Jurkat, Clone E6-1 (cell line): Measurements from ENCODE around the gene PGC.

ENCODE experiments used
- DNase-seq: peaks from one replicate; pipeline ENCODE4 v3.0.0-alpha.2; 2011; ENCODE audit warnings: low read depth, low spot score
- H3K4me3 ChIP-seq: 2 replicates; pipeline ENCODE4 v1.5.1; 2011; ENCODE audit warnings: mild to moderate bottlenecking, low read length, control low read depth, moderate library complexity

PGC gene

DNA sequence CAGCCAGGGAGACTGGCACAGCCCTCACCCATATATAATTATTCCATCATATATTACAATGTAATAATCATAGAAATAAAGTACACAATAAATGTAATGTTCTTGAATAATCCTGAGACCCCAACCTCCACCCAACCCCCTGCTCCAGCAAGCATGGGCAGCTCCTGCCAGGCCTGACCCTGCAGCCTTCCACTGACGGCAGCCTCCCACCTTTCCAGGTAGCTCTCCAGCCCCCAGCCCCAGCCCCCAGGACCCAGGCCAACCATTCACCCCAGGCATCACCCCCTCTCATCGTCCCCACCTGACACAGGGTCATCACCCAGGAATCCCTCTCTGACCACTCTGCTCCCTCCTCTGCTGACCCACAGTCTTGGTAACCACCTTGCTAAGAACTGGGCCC is 26.4 kb downstream of the PGC start:
- DNase-seq: no peak
- no peak overlapping the region for H3K4me3 ChIP-seq

DNA sequence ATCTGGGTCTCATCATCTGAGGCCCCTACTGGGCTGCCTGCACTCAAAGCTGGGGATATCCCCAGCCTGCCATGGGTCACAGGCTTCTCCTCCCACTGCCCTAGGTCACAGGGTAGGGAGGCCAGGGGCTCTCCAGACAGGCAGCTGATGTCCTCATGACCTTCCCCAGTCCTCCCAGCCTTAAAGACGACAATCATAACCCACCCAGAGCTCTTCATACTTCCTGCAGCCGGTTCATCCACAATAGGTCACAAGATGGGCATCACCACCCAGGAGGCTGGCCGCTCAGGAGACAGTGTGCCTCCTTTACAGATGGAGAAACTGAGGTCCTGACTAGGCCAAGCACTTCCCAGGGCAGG is 27.0 kb downstream of the PGC start:
- H3K4me3 ChIP-seq: no peak overlapping the region
- DNase-seq: no peak

DNA sequence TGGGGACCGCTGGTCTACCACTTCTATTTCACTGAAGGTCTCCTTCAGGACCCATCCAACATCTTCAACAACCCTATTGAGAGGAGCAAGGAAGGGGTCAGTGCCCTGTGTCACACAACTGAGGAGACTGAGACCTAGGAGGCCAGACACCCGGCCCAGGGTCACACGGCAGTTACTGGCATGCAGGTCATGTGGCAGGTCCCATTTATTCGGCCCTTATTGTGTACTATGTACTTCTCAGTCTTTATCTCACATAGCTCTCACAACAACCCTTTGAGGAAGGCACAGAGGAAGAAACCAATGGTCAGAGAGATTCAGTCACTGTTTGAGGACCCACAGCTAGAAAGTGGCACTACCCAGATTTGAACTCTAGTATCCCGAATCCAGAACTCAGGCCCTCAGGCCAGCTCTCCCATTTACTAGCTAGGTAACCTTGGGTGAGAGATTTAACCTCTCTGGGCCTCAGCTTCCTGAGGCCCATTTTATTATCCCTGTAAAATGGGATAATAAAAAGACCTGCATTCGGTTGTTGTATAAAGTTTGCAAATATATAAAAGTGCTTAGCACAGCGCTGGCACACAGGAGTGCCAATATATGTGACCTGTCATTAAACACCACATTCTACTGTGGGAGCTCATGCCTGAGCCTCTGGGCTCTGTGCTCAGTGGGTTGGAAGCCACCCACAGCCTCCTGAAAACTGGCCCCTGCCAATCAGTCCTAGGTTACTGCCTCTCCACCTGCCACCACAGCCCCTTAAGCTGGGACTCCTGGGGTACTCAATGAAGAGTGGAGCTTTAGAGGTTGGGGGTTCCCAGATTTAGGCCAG is 27.5 kb downstream of the PGC start:
- no peak for DNase-seq
- no peak overlapping the region for H3K4me3 ChIP-seq

DNA sequence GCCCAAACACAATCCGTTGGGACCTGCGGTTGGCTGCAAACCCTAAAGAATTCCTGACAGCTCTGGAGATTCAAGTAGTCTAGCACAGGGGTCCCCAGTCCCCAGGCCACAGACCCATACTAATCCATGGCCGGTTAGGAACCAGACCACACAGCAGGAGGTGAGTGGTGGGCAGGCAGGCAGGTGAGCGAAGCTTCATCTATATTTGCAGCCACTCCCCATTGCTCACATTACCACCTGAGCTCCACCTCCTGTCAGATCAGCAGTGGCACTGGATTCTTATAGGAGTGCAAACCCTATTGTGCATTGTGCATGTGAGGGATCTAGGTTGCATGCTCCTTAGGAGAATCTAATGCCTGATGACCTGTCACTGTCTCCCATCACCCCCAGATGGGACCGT is 28.4 kb downstream of the PGC start:
- DNase-seq: no peak
- H3K4me3 ChIP-seq: no peak overlapping the region

DNA sequence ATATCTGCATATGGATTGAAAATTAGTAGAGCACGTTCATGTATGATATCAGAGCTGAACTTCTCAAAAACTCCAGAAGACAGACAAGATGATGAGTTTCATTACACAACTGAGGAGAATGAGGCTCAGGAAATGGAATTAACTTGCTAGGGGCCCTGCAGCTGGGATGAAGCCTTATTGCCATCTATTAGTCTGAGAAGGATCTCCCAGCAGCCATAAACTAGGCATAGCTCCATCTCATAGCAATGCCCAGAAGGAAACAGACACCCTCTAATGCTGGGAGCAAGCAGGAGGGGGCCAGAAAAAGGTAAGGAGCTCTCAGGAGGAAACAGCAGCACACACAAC is 29.8 kb downstream of the PGC start:
- DNase-seq: no peak
- no peak overlapping the region for H3K4me3 ChIP-seq

DNA sequence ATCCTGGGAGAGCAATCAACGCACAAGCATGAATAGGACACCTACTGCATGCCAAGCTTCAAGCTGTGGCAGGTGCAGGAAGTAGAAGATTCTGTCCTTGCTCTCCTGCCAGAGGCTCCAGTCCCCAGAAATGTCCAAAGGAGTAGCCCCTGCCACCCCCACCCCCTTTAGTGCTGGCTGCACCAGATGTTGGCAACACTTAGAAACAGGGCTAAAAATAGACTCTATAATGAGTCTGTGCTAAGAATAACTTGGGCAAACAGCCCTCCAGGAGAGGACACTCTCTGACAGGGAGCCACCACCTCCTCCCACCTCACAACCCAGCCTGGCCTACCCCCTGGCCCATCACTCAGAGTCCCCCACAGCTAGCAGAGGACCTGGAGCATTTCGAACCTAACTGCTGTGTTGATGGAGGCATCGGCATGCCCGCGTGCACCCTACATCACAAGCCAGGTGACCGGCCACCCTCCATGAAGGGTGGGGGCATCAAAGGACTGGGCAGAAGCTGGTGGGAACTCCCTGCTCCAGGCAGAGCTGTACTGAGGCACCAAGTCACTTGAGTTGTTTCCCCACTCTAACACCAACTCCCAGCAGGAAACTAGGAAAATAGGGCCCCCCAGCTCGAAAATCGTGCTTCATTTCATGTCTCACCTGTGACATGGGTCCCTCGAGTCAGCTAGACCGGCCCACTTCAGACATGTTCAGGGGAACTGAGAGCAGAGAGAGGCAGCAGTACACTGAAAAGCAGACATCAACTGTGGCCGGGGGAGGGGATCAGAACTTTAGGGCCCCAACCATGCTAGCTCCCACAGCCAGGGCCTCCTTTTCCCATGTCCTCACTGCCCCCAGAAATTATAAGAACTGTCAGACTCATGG is 30.4 kb downstream of the PGC start:
- no peak for DNase-seq
- no peak overlapping the region for H3K4me3 ChIP-seq

DNA sequence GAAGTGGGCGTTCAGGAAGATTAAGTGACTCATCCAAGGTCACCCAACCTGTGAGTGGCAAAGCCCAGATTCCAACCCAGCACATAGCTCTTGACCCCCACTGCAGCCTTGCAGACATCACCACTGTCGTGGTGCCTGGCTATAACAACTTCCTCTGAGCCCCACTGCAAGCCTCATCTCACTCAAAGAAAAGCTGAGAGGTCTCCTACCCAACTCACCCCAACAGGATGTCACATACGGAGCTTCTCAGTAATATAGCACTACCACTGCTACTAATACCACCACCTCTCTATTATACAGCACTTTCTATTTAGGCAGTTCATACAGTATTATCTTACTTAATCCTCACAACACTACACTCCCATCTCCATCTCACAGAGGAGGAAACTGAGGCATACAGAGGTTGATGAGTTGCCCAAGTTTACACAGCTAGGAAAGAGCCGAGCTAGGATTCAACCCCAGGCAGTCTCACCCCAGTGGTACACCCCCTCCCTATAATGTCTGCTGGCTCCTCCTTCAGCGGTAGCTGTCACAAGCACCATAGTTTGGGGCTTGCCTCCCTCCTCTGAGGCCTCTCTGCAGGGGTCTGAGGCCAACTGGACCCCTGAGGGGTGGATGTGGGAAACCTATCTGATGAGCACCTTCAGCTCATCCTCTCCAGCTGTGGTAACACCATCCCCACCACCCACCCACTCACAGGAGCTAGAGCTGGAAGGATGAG is 31.2 kb downstream of the PGC start:
- DNase-seq: no peak

DNA sequence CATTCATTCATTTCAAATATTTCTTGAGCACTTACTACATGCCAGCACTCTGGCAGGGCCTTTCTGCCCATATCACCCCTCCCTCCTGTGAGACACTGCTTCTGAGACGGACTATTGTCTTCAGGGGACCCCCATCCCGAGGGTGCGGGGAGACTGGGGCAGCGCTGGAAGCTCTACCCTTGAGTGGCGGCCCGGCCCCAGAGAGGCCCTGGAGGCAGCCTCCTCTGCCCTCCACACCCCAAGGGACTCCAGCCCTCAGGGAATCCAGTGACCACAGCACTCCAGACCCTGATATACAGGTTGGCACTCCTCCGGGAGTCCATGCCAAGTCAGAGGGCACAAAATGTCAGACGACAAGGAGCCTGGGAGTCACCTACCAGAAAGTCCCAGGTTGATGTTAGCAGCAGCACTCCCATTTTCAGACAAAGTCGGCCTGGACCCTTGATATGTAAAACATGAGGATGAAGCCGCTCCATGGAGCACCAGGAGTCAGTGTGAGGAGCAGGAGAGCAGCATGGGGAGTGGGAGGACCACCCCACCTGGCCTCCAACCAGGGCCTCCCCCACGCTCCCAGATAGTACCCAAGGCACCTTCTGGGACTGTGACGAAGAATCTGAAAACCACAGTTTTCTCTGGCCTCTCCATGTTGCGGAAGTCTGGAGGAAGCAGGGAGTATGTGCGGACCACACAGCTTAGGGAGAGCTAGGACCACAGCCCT is 32.5 kb downstream of the PGC start:
- DNase-seq: no peak
- H3K4me3 ChIP-seq: no peak overlapping the region

More for the DNA sequence above, 31.2 kb downstream of the PGC start:
- no peak overlapping the region for H3K4me3 ChIP-seq

DNA sequence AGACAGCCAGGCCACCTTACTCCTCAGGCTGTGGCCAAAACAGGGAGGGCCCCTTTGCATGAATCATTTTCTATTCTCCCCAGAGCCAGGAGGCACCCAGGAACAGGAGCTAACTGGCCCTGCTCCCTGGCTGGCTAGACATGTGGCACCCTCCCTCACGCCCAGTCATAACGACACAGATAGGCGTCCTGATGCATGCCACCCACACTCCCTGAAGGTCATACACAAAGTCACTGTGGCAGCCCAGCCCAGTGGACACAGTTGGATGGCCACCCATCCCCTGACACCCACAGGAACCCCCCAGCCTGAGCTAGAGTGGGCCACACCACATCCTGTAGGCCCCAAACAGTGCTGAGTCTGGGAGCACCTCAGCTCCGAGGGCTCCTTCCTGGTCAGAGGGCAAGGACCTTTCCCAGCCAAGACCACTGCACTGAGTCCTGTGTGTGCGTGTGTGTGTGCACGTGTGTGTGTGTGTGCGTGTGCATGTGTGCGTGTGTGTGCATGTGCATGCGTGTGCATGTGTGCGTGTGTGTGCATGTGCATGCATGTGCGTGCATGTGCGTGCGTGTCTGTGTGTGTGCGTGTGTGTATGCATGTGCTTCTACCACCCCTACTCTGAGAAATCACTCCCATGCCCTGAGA is 33.4 kb downstream of the PGC start:
- no peak overlapping the region for H3K4me3 ChIP-seq
- DNase-seq: no peak

DNA sequence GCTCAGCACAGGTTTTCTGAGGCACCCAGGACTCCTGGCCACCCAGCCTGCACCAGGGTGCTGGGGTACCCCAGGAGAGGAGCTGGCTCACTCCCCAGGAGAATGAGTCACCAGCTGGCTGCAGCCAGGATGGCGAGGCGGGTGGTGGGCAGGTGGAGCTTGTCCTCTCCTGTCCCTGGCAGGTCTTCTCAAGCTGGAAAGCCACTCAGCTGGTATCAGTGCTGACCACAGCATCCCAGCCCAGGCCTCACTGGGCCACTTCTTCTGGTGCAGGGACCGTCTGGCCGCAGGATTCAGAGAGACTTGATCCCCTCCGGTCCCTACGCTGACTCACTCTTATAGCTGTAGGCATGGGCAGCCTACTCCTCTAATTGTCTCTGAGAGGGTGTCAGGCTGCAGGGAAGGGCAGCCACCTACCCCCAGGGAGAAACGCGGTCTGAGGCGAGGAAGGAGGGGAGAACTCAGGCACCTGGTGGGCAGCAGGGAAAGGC is 34.0 kb downstream of the PGC start:
- no peak overlapping the region for H3K4me3 ChIP-seq
- no peak for DNase-seq

DNA sequence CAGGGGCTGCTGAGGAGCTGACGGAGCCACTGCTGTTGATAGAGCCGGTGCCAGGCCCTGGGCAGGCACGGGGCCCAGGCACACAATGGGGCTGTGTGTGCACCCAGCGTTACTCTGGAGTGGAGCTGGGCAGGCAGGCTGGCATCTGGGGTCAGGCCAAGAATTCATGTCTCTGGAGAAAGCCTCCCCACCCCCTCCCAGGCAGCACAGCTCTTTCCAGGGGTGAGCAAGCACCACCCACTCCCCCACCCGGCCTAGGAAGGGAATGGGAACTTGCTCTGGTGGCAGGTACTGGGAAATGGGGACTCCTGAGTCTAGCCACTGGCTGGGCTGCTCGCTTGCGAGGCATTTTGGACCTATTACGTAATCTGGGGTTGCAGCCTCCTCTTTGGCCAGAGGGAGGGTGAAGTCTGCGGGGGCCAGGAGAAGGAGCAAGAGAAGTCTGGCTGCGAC is 34.5 kb downstream of the PGC start:
- DNase-seq: no peak
- H3K4me3 ChIP-seq: no peak overlapping the region

DNA sequence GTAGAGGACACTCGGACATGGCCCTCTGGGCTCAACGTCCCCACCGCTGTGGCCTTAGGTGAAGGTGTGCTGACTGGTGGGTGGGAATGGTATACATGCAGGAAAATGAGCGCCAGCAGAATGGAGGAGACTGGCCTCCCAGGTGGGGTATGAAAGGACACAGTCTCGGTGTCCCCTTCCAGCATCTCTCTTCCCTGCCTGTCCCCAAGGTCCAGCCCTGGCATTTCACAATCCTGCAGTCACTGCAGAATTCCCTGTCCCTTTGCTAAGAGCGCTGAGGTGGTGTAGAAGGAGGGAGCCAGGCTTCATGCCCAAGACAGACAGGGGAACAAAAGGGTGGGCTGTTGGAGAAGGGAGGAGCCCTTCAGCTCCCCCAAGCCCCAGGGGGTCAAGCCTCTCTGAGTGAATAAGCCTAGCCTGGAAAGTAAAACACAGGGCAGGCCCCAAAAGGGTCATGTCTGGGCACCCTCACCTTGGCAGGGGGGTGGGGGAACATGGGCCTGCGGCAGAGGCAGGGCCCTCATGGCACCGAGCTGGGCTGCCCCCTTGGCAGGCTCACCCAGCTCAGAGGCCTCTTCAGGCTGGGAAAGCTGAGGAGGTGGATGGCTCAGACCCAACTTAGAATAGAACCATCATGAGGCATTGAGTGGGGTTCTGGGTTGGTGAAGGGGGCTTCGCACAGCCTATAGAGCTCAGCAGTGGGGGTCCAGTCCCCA is 35.7 kb downstream of the PGC start:
- no peak for DNase-seq
- no peak overlapping the region for H3K4me3 ChIP-seq

DNA sequence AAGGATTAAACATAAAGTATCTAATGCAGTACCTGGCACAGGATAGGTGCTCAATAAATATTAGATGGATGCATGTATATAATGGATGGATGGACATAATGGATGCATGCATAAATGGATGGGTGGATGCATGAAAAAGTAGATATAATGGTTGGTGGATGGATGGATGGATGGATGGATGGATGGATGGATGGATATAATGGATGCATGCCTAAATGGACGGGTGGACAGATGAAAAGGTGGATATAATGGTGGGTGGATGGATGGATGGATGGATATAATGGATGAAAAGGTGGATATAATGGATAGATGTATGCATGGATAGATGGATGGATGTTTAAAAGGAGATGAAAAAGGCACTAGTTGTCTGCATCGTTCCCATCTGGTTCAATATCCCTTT is 37.8 kb downstream of the PGC start:
- DNase-seq: no peak
- H3K4me3 ChIP-seq: no peak overlapping the region

DNA sequence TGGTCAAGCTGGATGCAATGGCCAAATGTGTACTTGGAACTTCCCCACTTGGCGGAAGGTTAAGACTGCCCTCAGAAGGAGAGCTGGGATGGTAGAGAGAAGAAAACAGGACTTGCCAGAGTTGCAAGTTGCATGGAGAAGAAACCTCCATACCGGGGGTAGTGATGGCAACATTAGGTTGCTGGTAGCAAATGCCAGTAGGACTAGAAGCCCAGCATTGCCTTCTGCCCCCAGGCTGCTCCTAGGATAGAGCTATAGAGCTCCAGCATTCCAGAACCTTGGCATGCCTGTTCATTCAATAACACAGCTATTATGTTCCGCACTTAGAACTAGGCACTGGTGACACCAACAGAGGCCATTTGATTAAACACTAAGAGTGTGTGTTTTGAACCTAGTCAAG is 38.3 kb downstream of the PGC start:
- DNase-seq: no peak
- no peak overlapping the region for H3K4me3 ChIP-seq

DNA sequence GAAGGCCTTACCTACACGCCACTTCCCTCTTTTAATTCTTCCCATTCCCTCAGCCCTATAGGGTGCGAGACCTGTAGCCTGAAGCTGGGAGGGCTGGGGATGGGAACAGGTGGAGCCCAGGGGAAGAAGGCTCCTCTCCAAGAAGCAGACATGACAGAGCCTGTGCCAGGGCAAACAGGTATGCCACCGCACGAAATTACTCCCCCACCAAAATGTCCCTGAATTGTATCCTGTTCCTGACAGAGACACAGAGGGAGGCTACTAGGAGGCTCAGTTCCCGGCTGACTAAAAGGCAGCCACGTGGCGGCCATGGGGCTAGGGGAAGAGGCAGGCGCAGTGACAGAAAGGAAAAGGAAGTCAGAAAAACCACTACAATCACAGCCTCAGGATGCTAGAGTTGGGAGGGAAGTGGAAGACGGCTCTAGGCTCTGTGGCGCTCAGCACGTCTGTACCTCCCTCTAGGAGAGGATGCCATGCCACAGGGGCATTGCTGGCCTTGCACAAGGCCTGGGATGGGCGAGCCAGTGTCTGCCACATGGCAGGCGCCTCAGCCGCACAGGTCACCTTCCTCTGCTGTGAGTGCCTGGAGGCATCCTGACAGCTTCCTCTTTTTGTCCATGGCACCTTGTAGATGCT is 39.5 kb downstream of the PGC start:
- peak overlapping the region; percentile 64 for H3K4me3 ChIP-seq
- peak; percentile 88 for DNase-seq

DNA sequence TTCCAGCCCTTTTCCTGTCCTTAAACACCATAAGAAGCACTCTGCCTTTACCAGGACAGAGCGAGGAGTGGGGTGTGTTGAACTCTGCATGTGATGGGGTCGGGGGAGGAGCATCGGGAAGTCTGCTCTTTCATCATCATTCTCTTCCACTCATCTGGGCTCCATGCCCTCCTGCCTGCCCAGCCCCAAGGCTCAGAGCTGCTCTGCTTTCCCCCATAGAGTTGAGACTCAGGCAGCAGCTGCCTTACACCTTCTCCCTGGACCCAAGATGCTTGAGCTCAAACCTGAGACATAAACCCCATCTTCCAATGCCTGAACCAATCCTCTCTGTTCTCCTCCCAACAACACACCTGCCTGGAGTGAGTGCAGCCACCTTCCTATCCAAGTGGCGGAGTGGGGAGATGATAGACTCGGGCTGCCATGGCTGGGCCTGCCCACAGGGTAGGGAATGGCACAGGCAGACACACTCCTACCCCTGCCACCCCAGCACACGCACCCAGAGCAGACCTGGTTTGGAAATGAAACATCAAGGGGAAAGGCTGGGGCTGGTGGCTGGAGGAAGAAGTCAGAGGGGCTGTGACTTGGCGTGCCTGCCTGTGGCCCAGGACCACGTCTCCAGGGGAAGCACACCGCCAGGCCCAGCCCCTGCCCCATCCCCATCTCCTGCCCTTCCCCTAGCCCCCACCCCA is 40.2 kb downstream of the PGC start:
- no peak for DNase-seq
- H3K4me3 ChIP-seq: peak overlapping the region; percentile 64
